HCT116 (cell line): ENCODE results near the gene PDE4D. TPM values are rescaled to one million over a fixed set of nuclear protein-coding genes. Genes with fewer than 3 reads are reported as not detected.

ENCODE experiments used
- ATAC-seq: fragments of 200-7000 bp; cut with Tn5 transposase; 2 replicates; pipeline ENCODE4 v1.9.1; 2020; ENCODE audit warnings: mild to moderate bottlenecking, moderate library complexity
- BruUV-seq: library from RNA; stranded (reverse); fragments of 400-500 nt; replicated peaks from 2 replicates; lab custom pipeline; 2021; lab: Mats Ljungman, UMichigan
- CTCF ChIA-PET: fragments of 300-600 bp; sonication (Branson Sonifier 250); formaldehyde crosslinking; loops from one replicate; lab custom pipeline; 2021; ENCODE audit warnings: antibody characterized with exemption; lab: Charles Lee
- POLR2A ChIA-PET: fragments of 300-600, 350-600 bp; sonication (Branson Sonifier 250); formaldehyde crosslinking; loops from one replicate; lab custom pipeline; 2021; ENCODE audit warnings: antibody characterized with exemption; lab: Charles Lee
- RAD21 ChIA-PET, 2 experiments: fragments of 300-600 bp; sonication (Branson Sonifier 250); formaldehyde crosslinking; loops; one replicate each; lab custom pipeline; 2023; ENCODE audit warnings: low total read pairs in 2 of 2; ENCODE audit not compliant: uncharacterized antibody in 2 of 2, unreplicated experiment in 2 of 2, low non-redundant PET in 1 of 2; lab: Charles Lee
- DNase-seq: peaks from one replicate; pipeline ENCODE4 v3.0.0-alpha.2; 2010; ENCODE audit warnings: low read depth, low spot score
- H2AFZ ChIP-seq: fragments of 200-600 bp; shearing (Covaris generic), sonication (generic); 2 replicates; pipeline ENCODE4 v1.6.1; 2017; ENCODE audit warnings: low read depth, mixed run types, mixed read lengths, antibody characterized with exemption, low read length; ENCODE audit not compliant: poor library complexity, severe bottlenecking
- H3K27ac ChIP-seq: 2 replicates; pipeline ENCODE4 v1.5.1; 2012; ENCODE audit warnings: low read depth, low read length
- H3K27me3 ChIP-seq: fragments of 200-600 bp; sonication (generic); 2 replicates; pipeline ENCODE4 v1.6.1; 2016; ENCODE audit warnings: mixed run types, low read length, mixed read lengths; ENCODE audit not compliant: insufficient read depth
- H3K36me3 ChIP-seq, 2 experiments: fragments of 200-500 bp in 1 of 2; fragments of 200-600 bp in 1 of 2; sonication (Bioruptor generic) in 1 of 2; sonication (generic) in 1 of 2; 2 replicates each; pipeline versions ENCODE4 v1.5.1 to v1.6.1; 2014 to 2016; ENCODE audit warnings: low read length in 2 of 2, inconsistent platforms in 1 of 2, mixed read lengths in 1 of 2, mixed run types in 1 of 2; ENCODE audit not compliant: insufficient read depth in 2 of 2, control insufficient read depth in 1 of 2
- H3K4me1 ChIP-seq, 2 experiments: fragments of 200-600 bp in 1 of 2; sonication (generic) in 1 of 2; 2 replicates each; pipeline versions ENCODE4 v1.5.1 to v1.6.1; 2012 to 2017; ENCODE audit warnings: low read length in 2 of 2, inconsistent platforms in 1 of 2, mild to moderate bottlenecking in 1 of 2, mixed read lengths in 1 of 2, mixed run types in 1 of 2, moderate library complexity in 1 of 2; ENCODE audit not compliant: insufficient read depth in 2 of 2, control insufficient read depth in 1 of 2
- H3K4me2 ChIP-seq: fragments of 200-600 bp; sonication (generic); 2 replicates; pipeline ENCODE4 v1.6.1; 2017; ENCODE audit warnings: mixed run types, low read length, mixed read lengths
- H3K4me3 ChIP-seq, 2 experiments: fragments of 200-600 bp in 1 of 2; sonication (generic) in 1 of 2; replicated peaks in 1 of 2; 2 replicates each; pipeline ENCODE4 v1.5.1; 2011 to 2016; ENCODE audit warnings: low read length in 2 of 2, control low read depth in 1 of 2, low read depth in 1 of 2, mild to moderate bottlenecking in 1 of 2, mixed read lengths in 1 of 2, mixed run types in 1 of 2
- H3K79me2 ChIP-seq: fragments of 200-600 bp; sonication (generic); 2 replicates; pipeline ENCODE4 v1.6.1; 2017; ENCODE audit warnings: mild to moderate bottlenecking, mixed run types, low read length, moderate library complexity, mixed read lengths; ENCODE audit not compliant: insufficient read depth
- H3K9ac ChIP-seq: fragments of 200-600 bp; sonication (generic); 2 replicates; pipeline ENCODE4 v1.6.1; 2016; ENCODE audit warnings: low read length, mixed read lengths
- H3K9me2 ChIP-seq: fragments of 200-600 bp; sonication (generic), shearing (Covaris generic); 2 replicates; pipeline ENCODE4 v1.6.1; 2017; ENCODE audit warnings: mixed run types, mild to moderate bottlenecking, moderate library complexity; ENCODE audit not compliant: insufficient read depth
- H3K9me3 ChIP-seq, 2 experiments: fragments of 200-500 bp in 1 of 2; fragments of 200-600 bp in 1 of 2; sonication (Bioruptor generic) in 1 of 2; sonication (generic) in 1 of 2; 2 replicates each; pipeline ENCODE4 v1.6.1; 2014 to 2017; ENCODE audit warnings: low read length in 2 of 2, mixed read lengths in 2 of 2, inconsistent platforms in 1 of 2, low read depth in 1 of 2, mild to moderate bottlenecking in 1 of 2, mixed run types in 1 of 2, moderate library complexity in 1 of 2; ENCODE audit not compliant: control insufficient read depth in 1 of 2, insufficient read depth in 1 of 2
- H4K20me1 ChIP-seq: fragments of 200-600 bp; sonication (generic), shearing (Covaris generic); 2 replicates; pipeline ENCODE4 v1.6.1; 2017; ENCODE audit warnings: mixed run types, mild to moderate bottlenecking, moderate library complexity; ENCODE audit not compliant: insufficient read depth
- CBX3 ChIP-seq: IDR thresholded peaks from 2 replicates; pipeline ENCODE4 v1.6.1; 2012; ENCODE audit warnings: low read depth
- CTCF ChIP-seq, 3 experiments: fragments of 200-600 bp in 1 of 3; sonication (generic) in 1 of 3; IDR thresholded peaks in 2 of 3; conservative IDR thresholded peaks in 1 of 3; 2 replicates each; pipeline ENCODE4 v1.5.1; 2012 to 2017; ENCODE audit warnings: low read depth in 2 of 3, low read length in 2 of 3, antibody characterized with exemption in 1 of 3, borderline replicate concordance in 1 of 3, control low read depth in 1 of 3, mild to moderate bottlenecking in 1 of 3, mixed read lengths in 1 of 3, mixed run types in 1 of 3, moderate library complexity in 1 of 3; ENCODE audit not compliant: insufficient read depth in 1 of 3
- EGR1 ChIP-seq: IDR thresholded peaks from 2 replicates; pipeline ENCODE4 v1.6.1; 2012; ENCODE audit warnings: low read depth
- EZH2phosphoT487 ChIP-seq: fragments of 200-600 bp; IDR thresholded peaks from 2 replicates; pipeline ENCODE4 v1.6.1; 2018; ENCODE audit warnings: antibody characterized with exemption, borderline replicate concordance
- JUND ChIP-seq: IDR thresholded peaks from 2 replicates; pipeline ENCODE4 v1.6.1; 2012
- RAD21 ChIP-seq: IDR thresholded peaks from 2 replicates; pipeline ENCODE4 v1.6.1; 2012; ENCODE audit warnings: low read depth, mild to moderate bottlenecking
- SIN3A ChIP-seq: IDR thresholded peaks from 2 replicates; pipeline ENCODE4 v1.6.1; 2012; ENCODE audit warnings: low read depth
- SRF ChIP-seq: IDR thresholded peaks from 2 replicates; pipeline ENCODE4 v1.6.1; 2012; ENCODE audit warnings: low read depth
- TCF7L2 ChIP-seq: IDR thresholded peaks from 2 replicates; pipeline ENCODE4 v1.7.0; 2011; ENCODE audit warnings: borderline replicate concordance, inconsistent platforms; ENCODE audit not compliant: insufficient read depth, insufficient read length; ENCODE audit errors: extremely low read depth
- YY1 ChIP-seq: IDR thresholded peaks from 2 replicates; pipeline ENCODE4 v1.6.1; 2011; ENCODE audit warnings: low read length, low read depth, moderate library complexity, mild to moderate bottlenecking; ENCODE audit not compliant: insufficient replicate concordance; ENCODE audit errors: extremely low read depth
- ZBTB33 ChIP-seq: IDR thresholded peaks from 2 replicates; pipeline ENCODE4 v1.6.1; 2011; ENCODE audit warnings: mild to moderate bottlenecking, low read length, moderate library complexity; ENCODE audit not compliant: insufficient replicate concordance; ENCODE audit errors: extremely low read depth
- ZNF274 ChIP-seq: fragments of 200-500 bp; sonication (Bioruptor generic); IDR thresholded peaks from 2 replicates; pipeline ENCODE4 v1.6.1; 2014; ENCODE audit warnings: mild to moderate bottlenecking, low read depth, low read length, inconsistent platforms
- intact Hi-C: fragments of 100-400 bp; cut with micrococcal nuclease; formaldehyde crosslinking; loops from 2 replicates; pipeline ENCODE4 v1.10.0; 2022
- total RNA-seq: library from RNA; stranded (reverse); gene quantifications from one replicate; pipeline ENCODE4 v1.2.1, GENCODE V29; 2021; ENCODE audit not compliant: unreplicated experiment

The PDE4D gene
- total RNA-seq, 1 experiment from 2014 or later, result 1.1 TPM

GRCh38 chr5:59035681-59036080 lies 857.8 kb downstream of the PDE4D start (continued):
- no peak for TF ChIP-seq EGR1
- no peak for TF ChIP-seq ZNF274
- no peak for TF ChIP-seq CBX3
- no peak for TF ChIP-seq SRF
- no peak for TF ChIP-seq EZH2phosphoT487
- TF ChIP-seq ZBTB33, result no peak
- no peak for TF ChIP-seq TCF7L2

- no peak overlapping the region for H3K4me2 ChIP-seq
- no TSS peak for BruUV-seq
- no peak overlapping the region for H3K27ac ChIP-seq
These were observed 858.9 kb downstream of the PDE4D start for GRCh38 chr5:59034498-59035186.

More at GRCh38 chr5:59034498-59035186, 858.9 kb downstream of the PDE4D start:
- TF ChIP-seq EGR1 (no peak), RAD21 (peak; percentile 42), JUND (no peak), SIN3A (no peak), EZH2phosphoT487 (no peak), YY1 (no peak), TCF7L2 (no peak), CTCF (IDR thresholded peaks at IDR 0.05 in 2 of 3, conservative IDR thresholded peaks at IDR 0.05 in 1 of 3; ENCODE audit: borderline replicate concordance in 1 of 3, insufficient read depth in 1 of 3, low read depth in 2 of 3, low read length in 2 of 3) (peak; percentile 47 to 63 (median 56); a peak in 5 of 6 replicates)
- DNase-seq (no peak), ATAC-seq (peak; percentile 65)
- Histone ChIP-seq H2AFZ (no peak overlapping the region), H3K9me3 (no peaks in the 10 kb centered on the region), H3K27me3 (peaks cover 19% of the 10 kb centered on the region; the same call in 1 of the 2 replicates), H3K79me2 (no peaks in the 10 kb centered on the region), H3K36me3 (no peaks in the 10 kb centered on the region), H3K9ac (no peak overlapping the region), H3K9me2 (no peaks in the 10 kb centered on the region), H4K20me1 (no peaks in the 10 kb centered on the region), H3K4me3 (no peak overlapping the region), H3K4me1 (peaks cover 2 to 11% of the 10 kb centered on the region in 2 experiments; a peak in 2 of 4 replicates)
- RAD21 ChIA-PET, result no interaction called here
- POLR2A ChIA-PET, result no interaction called here
- CTCF ChIA-PET, result interaction anchor here (0.8 to 2.4 kb wide), 3 partner anchors 10 to 139 kb away, joined by 4 to 14 read pairs (median 6); no protein-coding TSS in a partner anchor
- intact Hi-C loops, result loop anchor here (1.0 kb wide), 1 partner anchor 140 kb away; no protein-coding TSS in a partner anchor
